Measurements from ENCODE around the gene MUC6.

DNA sequence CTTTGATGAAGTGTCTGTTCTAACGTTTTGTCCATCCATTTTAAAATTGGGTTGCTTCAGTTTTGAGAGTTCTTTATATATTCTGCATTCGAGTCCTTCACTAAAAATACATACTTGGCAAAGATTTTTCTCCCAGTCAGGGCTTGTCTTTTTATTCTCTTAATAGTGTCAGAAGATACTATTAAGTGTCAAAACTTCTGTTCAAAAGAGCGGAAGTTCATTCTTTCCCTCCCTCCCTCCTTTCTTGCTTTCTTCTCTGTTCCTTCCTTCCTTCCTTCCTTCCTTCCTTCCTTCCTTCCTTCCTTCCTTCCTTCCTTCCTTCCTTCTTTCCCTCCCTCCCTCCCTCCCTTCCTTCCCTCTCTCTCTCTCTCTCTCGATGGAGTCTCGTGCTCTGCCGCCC is 7.6 kb upstream of the MUC6 start:
- TF ChIP-seq ZFP30 (CRISPR knock-in tag; IDR thresholded peaks at IDR 0.05) (no peak), ESRRG (CRISPR knock-in tag; IDR thresholded peaks at IDR 0.05) (no peak), ARNTL (CRISPR knock-in tag; IDR thresholded peaks at IDR 0.05; ENCODE audit: borderline replicate concordance, low read depth) (no peak), ISL1 (CRISPR knock-in tag; IDR thresholded peaks at IDR 0.05) (no peak), ZNF70 (CRISPR knock-in tag; IDR thresholded peaks at IDR 0.05) (no peak), TCF4 (CRISPR knock-in tag; IDR thresholded peaks at IDR 0.05; ENCODE audit: borderline replicate concordance) (no peak), CSDC2 (CRISPR knock-in tag; IDR thresholded peaks at IDR 0.05) (no peak), RARB (CRISPR knock-in tag; IDR thresholded peaks at IDR 0.05) (no peak), TOX (CRISPR knock-in tag; IDR thresholded peaks at IDR 0.05; ENCODE audit: borderline replicate concordance) (no peak), GLIS3 (CRISPR knock-in tag; IDR thresholded peaks at IDR 0.05) (no peak)
- TF ChIP-seq, protein P1, sequence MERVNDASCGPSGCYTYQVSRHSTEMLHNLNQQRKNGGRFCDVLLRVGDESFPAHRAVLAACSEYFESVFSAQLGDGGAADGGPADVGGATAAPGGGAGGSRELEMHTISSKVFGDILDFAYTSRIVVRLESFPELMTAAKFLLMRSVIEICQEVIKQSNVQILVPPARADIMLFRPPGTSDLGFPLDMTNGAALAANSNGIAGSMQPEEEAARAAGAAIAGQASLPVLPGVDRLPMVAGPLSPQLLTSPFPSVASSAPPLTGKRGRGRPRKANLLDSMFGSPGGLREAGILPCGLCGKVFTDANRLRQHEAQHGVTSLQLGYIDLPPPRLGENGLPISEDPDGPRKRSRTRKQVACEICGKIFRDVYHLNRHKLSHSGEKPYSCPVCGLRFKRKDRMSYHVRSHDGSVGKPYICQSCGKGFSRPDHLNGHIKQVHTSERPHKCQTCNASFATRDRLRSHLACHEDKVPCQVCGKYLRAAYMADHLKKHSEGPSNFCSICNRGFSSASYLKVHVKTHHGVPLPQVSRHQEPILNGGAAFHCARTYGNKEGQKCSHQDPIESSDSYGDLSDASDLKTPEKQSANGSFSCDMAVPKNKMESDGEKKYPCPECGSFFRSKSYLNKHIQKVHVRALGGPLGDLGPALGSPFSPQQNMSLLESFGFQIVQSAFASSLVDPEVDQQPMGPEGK (CRISPR knock-in tag; IDR thresholded peaks at IDR 0.05; ENCODE audit: borderline replicate concordance) = no peak

All from SK-N-SH treated with all-trans-retinoic acid at 6 μM for 48 hours (cell line).